WERI-Rb-1 (cell line): Measurements from ENCODE around the gene AOX1.

ENCODE experiments used
- DNase-seq: peaks from one replicate; pipeline ENCODE4 v3.0.0-alpha.2; 2020
- H3K27ac ChIP-seq: fragments of 250-450 bp; sonication (Bioruptor Pico); 2 replicates; pipeline ENCODE4 v1.5.1; 2020; ENCODE audit warnings: mild to moderate bottlenecking, moderate library complexity
- H3K27me3 ChIP-seq: fragments of 250-450 bp; sonication (Bioruptor Pico); 2 replicates; pipeline ENCODE4 v1.5.1; 2021; ENCODE audit warnings: mild to moderate bottlenecking, low read depth, moderate library complexity; ENCODE audit not compliant: insufficient read depth, severe bottlenecking
- H3K36me3 ChIP-seq: fragments of 250-450 bp; sonication (Bioruptor Pico); 2 replicates; pipeline ENCODE4 v1.5.1; 2020; ENCODE audit warnings: mild to moderate bottlenecking, moderate library complexity
- H3K4me3 ChIP-seq: 2 replicates; pipeline ENCODE4 v1.5.1; 2011; ENCODE audit warnings: low read depth, mild to moderate bottlenecking, control low read depth, low read length
- H3K9me3 ChIP-seq: fragments of 250-450 bp; sonication (Bioruptor Pico); 2 replicates; pipeline ENCODE4 v1.5.1; 2021; ENCODE audit warnings: mild to moderate bottlenecking, moderate library complexity; ENCODE audit not compliant: severe bottlenecking
- TF ChIP-seq, protein P1 (sequence below): IDR thresholded peaks from 2 replicates; pipeline ENCODE4 v1.5.1; 2011; ENCODE audit warnings: low read depth, mild to moderate bottlenecking, control low read depth, inconsistent platforms, low read length

The AOX1 gene

DNA sequence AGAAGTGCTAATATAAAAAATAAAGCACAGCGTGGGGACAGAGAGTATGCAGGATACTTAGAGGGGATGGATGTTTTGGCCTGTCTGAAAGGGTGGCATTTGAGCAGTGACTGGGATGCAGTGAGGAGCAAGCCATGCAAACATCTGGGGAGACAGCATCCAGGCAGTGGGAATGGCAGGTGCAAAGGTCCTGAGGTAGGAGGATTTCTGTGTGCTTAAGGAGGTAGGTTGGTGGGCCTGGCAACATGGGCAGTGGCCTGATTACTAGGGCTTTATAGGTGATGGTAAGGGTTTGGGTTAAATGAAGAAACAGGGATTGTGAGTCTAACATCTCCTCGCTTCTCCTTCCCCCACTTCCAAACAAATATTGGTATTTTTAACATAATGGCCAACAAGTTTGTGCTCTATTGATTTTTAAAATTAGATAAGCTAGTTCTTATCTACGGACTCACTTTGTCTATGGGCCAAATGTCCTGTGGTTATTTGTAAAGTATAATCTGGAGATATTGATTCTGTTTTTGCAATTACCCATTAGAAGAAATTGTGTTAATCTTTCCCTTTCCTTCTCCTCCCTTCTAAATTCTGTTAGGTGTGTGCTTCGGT, 2.4 kb downstream of the AOX1 start:
- Histone ChIP-seq H3K27me3 (no peaks in the 10 kb centered on the region), H3K4me3 (no peak overlapping the region), H3K27ac (no peak overlapping the region), H3K36me3 (no peaks in the 10 kb centered on the region), H3K9me3 (no peaks in the 10 kb centered on the region)
- TF ChIP-seq, protein P1, sequence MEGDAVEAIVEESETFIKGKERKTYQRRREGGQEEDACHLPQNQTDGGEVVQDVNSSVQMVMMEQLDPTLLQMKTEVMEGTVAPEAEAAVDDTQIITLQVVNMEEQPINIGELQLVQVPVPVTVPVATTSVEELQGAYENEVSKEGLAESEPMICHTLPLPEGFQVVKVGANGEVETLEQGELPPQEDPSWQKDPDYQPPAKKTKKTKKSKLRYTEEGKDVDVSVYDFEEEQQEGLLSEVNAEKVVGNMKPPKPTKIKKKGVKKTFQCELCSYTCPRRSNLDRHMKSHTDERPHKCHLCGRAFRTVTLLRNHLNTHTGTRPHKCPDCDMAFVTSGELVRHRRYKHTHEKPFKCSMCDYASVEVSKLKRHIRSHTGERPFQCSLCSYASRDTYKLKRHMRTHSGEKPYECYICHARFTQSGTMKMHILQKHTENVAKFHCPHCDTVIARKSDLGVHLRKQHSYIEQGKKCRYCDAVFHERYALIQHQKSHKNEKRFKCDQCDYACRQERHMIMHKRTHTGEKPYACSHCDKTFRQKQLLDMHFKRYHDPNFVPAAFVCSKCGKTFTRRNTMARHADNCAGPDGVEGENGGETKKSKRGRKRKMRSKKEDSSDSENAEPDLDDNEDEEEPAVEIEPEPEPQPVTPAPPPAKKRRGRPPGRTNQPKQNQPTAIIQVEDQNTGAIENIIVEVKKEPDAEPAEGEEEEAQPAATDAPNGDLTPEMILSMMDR = no peak
- DNase-seq = no peak

DNA sequence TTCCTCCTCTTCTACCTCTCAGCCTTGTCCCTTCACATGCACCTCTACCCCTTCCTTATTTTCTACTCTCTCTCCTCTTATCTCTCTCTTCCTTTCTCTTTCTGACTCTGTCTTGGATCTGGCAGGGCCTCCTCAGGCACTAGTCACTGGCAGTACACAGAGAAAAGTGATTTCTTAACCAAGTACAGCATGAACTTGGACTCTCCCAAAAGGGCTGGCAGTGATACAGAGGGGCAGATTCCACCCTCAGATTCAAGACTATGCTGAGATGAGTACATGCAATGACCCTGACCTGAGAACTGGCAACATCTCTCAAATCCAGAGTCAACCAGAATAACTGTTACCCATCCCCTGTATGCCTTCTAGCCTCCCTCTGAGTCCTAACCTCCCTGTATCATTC, 4.3 kb downstream of the AOX1 start:
- Histone ChIP-seq H3K27me3 (no peaks in the 10 kb centered on the region), H3K4me3 (no peak overlapping the region), H3K36me3 (no peaks in the 10 kb centered on the region), H3K9me3 (no peaks in the 10 kb centered on the region), H3K27ac (no peak overlapping the region)
- TF ChIP-seq, protein P1 = no peak
- DNase-seq = no peak

DNA sequence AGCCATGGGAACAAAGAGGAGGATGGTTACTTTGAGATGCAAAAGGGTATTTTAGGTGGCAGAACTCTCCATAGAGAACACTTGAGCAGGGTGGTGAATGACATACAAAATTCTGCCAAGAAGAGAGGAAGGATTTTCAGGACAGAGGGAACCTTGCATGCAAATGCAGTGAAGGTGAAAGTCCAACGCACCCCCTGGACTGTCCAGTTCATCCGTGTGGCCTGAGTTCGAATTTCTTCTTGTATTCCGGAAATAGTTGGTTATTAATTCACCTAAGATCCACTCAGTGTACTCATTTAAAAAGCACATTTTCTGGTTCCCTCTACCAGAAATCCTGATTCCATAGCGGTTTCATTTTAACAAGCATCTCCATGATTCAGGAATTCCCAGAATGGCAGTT, 5.5 kb downstream of the AOX1 start:
- no peak for DNase-seq
- Histone ChIP-seq H3K36me3 (no peaks in the 10 kb centered on the region), H3K9me3 (no peaks in the 10 kb centered on the region), H3K4me3 (no peak overlapping the region), H3K27me3 (no peaks in the 10 kb centered on the region), H3K27ac (no peak overlapping the region)
- TF ChIP-seq, protein P1 = no peak

DNA sequence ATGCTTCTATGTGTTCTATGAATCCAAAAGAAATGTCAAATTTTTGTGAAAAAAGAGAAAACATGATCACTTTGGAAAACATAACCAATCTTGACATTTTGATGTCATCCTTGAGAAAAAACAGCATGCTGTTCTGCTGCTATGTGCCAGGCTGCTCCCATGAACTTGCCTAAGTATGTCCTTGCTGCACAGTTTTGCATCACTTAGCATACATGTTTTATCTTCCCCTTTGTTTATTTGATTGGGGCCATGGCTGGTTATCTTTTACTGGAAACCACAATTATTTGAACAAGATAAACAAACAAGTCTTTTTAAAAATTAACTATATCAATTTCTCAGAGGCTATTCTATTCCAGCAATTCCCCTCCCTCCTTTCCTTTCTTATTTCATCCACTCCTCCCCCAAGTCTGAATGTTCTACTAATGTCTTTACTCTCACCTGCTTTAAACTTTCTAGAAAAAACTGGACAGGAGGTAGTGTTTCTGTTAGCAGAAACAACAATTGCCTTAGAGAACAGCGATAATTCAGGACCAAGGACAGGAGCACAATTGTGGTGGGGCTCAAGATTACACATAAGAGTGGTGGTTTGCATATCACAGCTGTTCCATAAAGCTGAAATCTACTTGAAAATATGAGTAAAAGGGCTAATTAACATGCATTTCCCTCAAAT, 6.7 kb downstream of the AOX1 start:
- no peak for DNase-seq

DNA sequence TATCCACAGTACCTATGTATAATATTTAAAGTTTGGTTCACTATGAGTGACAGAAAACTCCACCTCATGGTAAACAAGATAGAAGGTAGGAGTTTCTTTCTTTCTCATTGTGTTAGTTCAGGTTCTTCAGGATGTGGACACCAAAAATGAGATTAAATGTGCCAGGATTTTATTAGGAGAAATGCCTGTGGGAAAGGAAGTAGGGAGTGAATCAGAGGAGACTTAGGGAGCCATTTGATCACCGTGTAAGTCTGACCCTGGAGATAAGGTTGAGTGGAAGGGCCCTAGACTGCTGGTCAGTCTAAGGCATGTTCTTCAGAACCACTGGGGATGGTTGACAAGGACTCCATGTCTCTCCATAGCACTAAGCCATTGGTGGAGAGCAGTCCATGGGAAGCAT, 8.1 kb downstream of the AOX1 start:
- Histone ChIP-seq H3K9me3 (no peaks in the 10 kb centered on the region), H3K27ac (no peak overlapping the region)

More for the DNA sequence above, 6.7 kb downstream of the AOX1 start:
- H3K36me3 ChIP-seq = no peaks in the 10 kb centered on the region
- no peaks in the 10 kb centered on the region for H3K27me3 ChIP-seq
- no peaks in the 10 kb centered on the region for H3K9me3 ChIP-seq
- no peak overlapping the region for H3K27ac ChIP-seq
- TF ChIP-seq, protein P1 = no peak
- H3K4me3 ChIP-seq = no peak overlapping the region

More for the DNA sequence above, 8.1 kb downstream of the AOX1 start:
- Histone ChIP-seq H3K36me3 (no peaks in the 10 kb centered on the region), H3K27me3 (no peaks in the 10 kb centered on the region), H3K4me3 (no peak overlapping the region)
- DNase-seq = no peak
- TF ChIP-seq, protein P1 = no peak
